ENCODE data around the gene ZNF396. TPM values are rescaled to one million over a fixed set of nuclear protein-coding genes. Genes with fewer than 3 reads are reported as not detected.

ZNF396 gene
- polyA plus RNA-seq (2011; rRNA removed) (1.1 and 1.3 TPM in 2 replicates), polyA plus RNA-seq (2017; fragmentation: RNase III; extraction: RNeasy Plus Mini Kit Qiagen cat#74134 plus additional on column Dnase treatment) (0.76 to 1.1 TPM (median 0.94 TPM) in 3 replicates), polyA minus RNA-seq (2011; rRNA and poly(A)+ RNA removed) (1.2 and 1.3 TPM in 2 replicates)
- 0.16 and 0.18 TPM in 2 replicates for polyA plus RNA-seq (2012; cell fraction: cytosol; rRNA removed)
- polyA plus RNA-seq (2012; cell fraction: nucleus; rRNA removed): 0.29 and 0.31 TPM in 2 replicates

GRCh38 chr18:35376742-35377695, at the start of gene ZNF396:
Gene ZNF396, minus strand, starts transcription at chr18:35377337. Its CDS starts 3,045 bp downstream, at chr18:35374292.
- H3K4me2 ChIP-seq: peak within 1 kb of the TSS; percentile 80
- CTCF ChIA-PET: interaction anchor here (0.6 kb wide), 1 partner anchor 147 kb away, joined by 3 read pairs; no protein-coding TSS in a partner anchor
- 11% methylated on average over 36 of the region's 78 CpGs for WGBS (ENCODE audit: missing lambda C conversion rate)
- H3K4me1 ChIP-seq: no peaks in the 10 kb centered on the region
- H3K4me3 ChIP-seq: peak within 1 kb of the TSS; percentile 89
- peak within 1 kb of the TSS; percentile 86 to 97 for H3K27ac ChIP-seq
- TF ChIP-seq USF2 (IDR thresholded peaks at IDR 0.05) (no peak), HMGXB4 (CRISPR knock-in tag; IDR thresholded peaks at IDR 0.05; ENCODE audit: borderline replicate concordance) (no peak), TP53 (CRISPR knock-in tag; IDR thresholded peaks at IDR 0.05) (no peak), ESRRA (IDR thresholded peaks at IDR 0.05; ENCODE audit: borderline replicate concordance, low read length) (no peak), GATA3 (IDR thresholded peaks at IDR 0.05; ENCODE audit: borderline replicate concordance) (no peak), CHD4 (IDR thresholded peaks at IDR 0.05; ENCODE audit: borderline replicate concordance) (no peak), JUN (IDR thresholded peaks at IDR 0.05) (peak in 1 of 2 experiments; percentile 51; a peak in 2 of 5 replicates), REST (IDR thresholded peaks at IDR 0.05) (no peak), POLR2A (IDR thresholded peaks at IDR 0.05; ENCODE audit: low read length) (0 out of 2 replicates have a peak, but pooled peaks have one; percentile 8), KDM5A (IDR thresholded peaks at IDR 0.05) (no peak)
- POLR2A ChIA-PET: interaction anchor here (1.0 kb wide), 1 partner anchor 121 kb away, joined by 3 read pairs; the partner anchor contains the start of gene INO80C
- FAIRE-seq (no peak), ATAC-seq (peak; percentile 95 to 96), DNase-seq (ENCODE audit: low read depth in 1 of 2, low spot score in 1 of 2) (peak; percentile 69 to 71)
- H3K9me3 ChIP-seq: no peaks in the 10 kb centered on the region

GRCh38 chr18:35426786-35427185, 49.6 kb upstream of the ZNF396 start:
- ChIA-PET POLR2A (no interaction called here), CTCF (no interaction called here)
- no peak for FAIRE-seq

GRCh38 chr18:35424356-35424755, 47.2 kb upstream of the ZNF396 start:
- H3K27ac ChIP-seq: no peak overlapping the region
- no peaks in the 10 kb centered on the region for H3K9me3 ChIP-seq
- no peaks in the 10 kb centered on the region for H3K4me1 ChIP-seq
- POLR2A ChIA-PET: no interaction called here
- DNase-seq (ENCODE audit: low read depth in 1 of 2, low spot score in 1 of 2): no peak
- FAIRE-seq: no peak
- H3K4me2 ChIP-seq: no peak overlapping the region
- CTCF ChIA-PET: no interaction called here
- no peak overlapping the region for H3K4me3 ChIP-seq
- ATAC-seq: no peak
- 91% methylated on average over 3 of the region's 3 CpGs for WGBS (ENCODE audit: missing lambda C conversion rate)
- TF ChIP-seq HEYL (CRISPR knock-in tag; IDR thresholded peaks at IDR 0.05) (no peak), ZFP36 (IDR thresholded peaks at IDR 0.05; ENCODE audit: borderline replicate concordance, partially characterized antibody) (no peak), NPAS2 (CRISPR knock-in tag; IDR thresholded peaks at IDR 0.05; ENCODE audit: borderline replicate concordance) (no peak), RAD21 (conservative IDR thresholded peaks at IDR 0.05 in 1 of 2, IDR thresholded peaks at IDR 0.05 in 1 of 2) (no peak), HOXA7 (CRISPR knock-in tag; IDR thresholded peaks at IDR 0.05) (no peak), PHF8 (IDR thresholded peaks at IDR 0.05; ENCODE audit: borderline replicate concordance, low read depth) (no peak), SREBF2 (IDR thresholded peaks at IDR 0.05) (no peak), USF2 (IDR thresholded peaks at IDR 0.05) (no peak), MAX (IDR thresholded peaks at IDR 0.05) (no peak), BHLHE40 (IDR thresholded peaks at IDR 0.05; ENCODE audit: low read depth, low read length) (no peak), JUN (IDR thresholded peaks at IDR 0.05) (no peak)

More at GRCh38 chr18:35426786-35427185, 49.6 kb upstream of the ZNF396 start:
- H3K4me3 ChIP-seq: no peak overlapping the region
- WGBS (ENCODE audit: missing lambda C conversion rate): 74% methylated on average over 5 of the region's 5 CpGs
- TF ChIP-seq ZC3H11A (IDR thresholded peaks at IDR 0.05) (no peak), TP53 (CRISPR knock-in tag; IDR thresholded peaks at IDR 0.05) (no peak)
- H3K9me3 ChIP-seq: no peaks in the 10 kb centered on the region
- no peak for ATAC-seq
- H3K4me1 ChIP-seq: peaks cover 10% of the 10 kb centered on the region; the same call in 2 of the 3 replicates
- DNase-seq (ENCODE audit: low read depth in 1 of 2, low spot score in 1 of 2): no peak
- H3K27ac ChIP-seq: no peak overlapping the region
- no peak overlapping the region for H3K4me2 ChIP-seq
